ENCODE data around the gene RAP1GAP.

RAP1GAP gene

GRCh38 chr1:21607549-21608529 lies 61.3 kb downstream of the RAP1GAP start:
- DNase-seq = no peak

GRCh38 chr1:21605964-21606705 lies 63.0 kb downstream of the RAP1GAP start:
- no peak for DNase-seq

DNA sequence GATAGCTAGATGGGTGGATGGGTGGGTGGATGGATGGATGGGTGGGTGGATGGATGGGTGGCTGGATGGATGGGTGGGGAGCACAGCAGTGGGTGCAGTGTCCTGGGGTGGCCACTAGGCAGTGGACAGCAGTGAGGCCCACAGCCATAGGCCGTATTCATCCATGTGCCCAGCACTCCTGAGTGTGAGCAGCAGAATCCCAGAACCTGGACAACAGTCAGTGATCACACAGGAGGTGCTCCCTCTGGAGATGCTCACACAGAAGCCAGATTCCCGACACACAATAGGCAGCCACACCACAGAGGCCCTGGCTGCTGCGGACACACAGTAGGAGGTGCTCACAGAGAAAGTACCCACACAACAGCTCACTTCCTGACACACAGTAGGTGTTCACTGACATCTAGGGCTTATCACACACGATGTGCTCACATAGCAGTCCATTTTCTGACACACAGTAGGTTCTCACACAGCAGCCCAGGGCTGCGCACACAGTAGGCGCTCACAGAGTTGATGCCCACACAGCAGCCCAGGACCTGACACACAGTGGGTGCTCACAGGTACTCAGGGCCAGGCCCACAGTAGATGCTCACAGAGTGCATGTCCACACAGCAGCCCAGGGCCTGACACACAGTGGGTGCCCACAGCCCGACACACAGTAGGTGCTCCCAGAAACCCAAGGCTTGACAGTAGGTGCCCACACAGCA lies 64.0 kb downstream of the RAP1GAP start:
- DNase-seq = no peak

GRCh38 chr1:21604208-21604957 lies 64.8 kb downstream of the RAP1GAP start:
- DNase-seq = no peak

- DNase-seq = no peak
Observed at GRCh38 chr1:21603177-21604138, 65.7 kb downstream of the RAP1GAP start.

DNA sequence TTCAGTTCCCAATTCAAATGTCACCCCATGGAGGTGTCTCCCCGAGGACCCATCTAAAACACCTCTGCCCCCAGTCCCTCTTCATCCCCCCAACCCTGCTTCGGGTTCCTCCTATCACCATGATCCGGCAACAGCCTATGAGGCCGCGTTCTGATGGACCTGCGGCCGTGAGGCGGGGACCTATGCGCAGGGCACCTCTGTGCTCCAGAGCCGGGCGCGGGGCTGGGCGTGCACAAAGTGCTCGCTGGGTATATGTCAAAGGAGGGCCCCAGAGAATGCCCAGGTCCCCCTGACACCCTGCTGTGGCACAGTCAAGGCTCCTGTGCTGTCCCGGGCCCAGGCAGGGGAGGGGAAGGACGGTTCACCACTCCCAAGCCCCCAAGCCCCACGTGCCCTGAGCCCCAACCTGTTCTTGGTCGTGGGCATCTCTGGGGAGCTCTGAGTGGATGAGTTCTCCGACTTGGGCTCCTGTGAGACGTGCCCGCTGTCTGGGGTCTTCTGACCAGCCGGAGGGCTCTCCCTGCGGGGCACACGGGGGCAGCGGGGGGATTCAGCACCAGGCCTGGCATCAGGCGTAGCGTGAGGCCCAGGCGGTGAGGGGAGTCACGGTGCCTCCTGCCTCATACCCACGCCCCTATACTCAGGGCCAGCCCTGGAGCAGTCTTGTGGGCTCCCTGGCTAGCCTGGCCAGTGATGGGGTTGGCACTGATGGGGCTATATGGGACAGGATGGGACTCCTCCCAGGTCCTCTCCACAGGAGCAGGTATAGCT lies 67.7 kb downstream of the RAP1GAP start:
- DNase-seq = no peak

DNA sequence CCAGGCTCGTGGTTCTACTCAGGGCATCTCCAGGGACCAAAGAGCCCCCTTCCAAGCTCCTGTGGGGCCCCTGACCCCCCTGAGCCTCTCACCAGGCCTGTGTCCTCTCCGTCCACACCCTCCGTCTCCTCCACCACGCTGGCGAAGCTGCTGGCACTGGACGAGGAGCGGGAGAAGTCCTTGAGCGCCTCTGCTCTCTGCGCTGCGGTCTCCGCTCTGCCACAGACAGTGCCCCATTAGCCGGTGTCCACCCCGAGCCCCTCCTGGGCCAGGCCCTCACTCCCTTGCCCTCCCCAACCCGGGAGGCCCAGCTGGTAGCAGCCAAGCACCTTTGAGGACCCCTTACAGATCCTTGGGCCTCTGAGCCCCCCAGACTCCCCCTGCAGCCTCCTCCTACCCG lies 69.8 kb downstream of the RAP1GAP start:
- no peak for DNase-seq

GRCh38 chr1:21598904-21599303 lies 70.3 kb downstream of the RAP1GAP start:
- DNase-seq = no peak

- DNase-seq = no peak
Observed at GRCh38 chr1:21598417-21598816, 70.7 kb downstream of the RAP1GAP start.

- no peak for DNase-seq
Observed at GRCh38 chr1:21597753-21598152, 71.4 kb downstream of the RAP1GAP start.

DNA sequence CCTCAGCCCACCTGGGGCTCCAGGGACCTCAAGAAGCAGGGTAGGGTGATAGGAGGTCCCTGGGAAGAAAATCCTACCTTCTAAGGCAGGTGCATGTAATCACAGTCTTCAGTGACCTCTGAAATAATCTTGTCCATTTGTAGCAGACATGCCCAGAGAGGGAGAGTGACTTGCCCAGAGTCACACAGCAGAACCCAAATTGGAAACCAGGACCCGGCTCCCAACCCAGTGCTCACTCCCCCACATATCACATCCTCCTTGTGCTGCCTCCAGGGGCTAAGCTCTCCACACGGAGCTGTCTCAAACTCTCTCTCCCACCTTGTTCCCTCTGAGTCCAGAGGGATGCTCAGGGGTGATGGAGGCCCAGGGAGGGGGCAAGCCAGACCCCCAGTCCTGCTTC lies 72.5 kb downstream of the RAP1GAP start:
- DNase-seq = no peak

DNA sequence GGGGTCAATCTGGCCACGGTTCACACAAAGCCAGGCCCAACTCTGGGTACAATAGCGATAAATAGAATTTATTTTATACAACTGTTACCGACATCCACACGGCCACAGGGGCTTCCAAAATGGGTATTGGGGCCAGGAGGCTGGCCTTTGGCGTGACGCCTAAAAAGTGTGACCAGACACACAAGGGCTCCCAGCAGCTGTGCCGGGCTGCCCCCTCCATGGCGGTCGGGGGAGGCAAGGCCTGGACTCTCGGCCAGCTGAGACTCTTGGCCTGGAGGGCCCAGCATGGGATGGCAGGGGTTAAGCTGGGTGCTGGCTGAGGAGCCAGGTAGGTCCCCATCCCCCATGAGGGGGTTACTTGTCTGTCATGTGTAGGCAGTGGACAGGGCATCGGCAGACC lies 73.0 kb downstream of the RAP1GAP start:
- DNase-seq = no peak

DNA sequence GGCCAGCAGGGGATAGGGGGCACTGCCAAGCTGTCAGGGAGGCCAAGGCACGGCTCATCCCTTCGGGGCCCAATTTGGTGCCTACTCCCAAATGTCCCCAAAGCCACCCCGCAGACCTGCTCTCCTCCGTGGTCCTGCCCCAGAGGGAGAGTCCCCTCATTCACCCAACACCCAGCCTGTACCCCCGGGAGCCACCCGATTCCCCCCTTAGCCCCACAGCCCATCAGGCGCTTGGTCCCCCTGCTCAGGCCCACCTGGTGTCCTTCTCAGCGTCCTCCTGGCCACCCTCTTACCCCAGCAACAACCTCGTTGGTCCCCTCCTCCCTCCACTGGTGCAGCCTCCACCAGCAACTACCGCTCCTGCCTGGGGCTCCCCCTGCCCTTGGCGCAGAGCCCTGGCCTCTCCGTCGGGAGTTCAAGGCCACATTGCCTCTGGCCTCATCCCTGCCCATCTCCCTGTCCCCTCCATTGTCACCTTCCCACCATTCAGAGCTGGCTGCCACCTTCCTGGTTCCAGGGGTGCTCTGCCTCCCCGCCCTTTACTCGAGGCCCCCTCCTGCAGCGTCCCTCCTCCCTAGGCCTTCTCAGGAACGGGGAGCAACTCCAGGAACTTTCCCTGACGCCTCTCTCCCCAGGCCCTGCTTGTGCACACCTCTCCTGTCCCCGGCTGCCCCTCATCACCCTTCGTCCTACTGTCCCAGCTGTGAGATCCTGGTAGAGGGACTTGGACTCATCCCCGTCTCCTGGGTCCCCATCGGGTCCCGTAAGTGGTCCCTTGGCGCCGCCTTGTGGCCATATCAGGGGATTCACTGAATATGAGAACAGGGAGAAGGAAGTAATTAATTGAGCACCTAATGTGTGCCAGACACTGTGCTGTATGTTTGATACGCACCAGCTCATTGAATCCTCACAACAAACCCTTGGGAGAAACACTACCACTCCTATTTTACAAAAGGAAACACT lies 73.9 kb downstream of the RAP1GAP start:
- DNase-seq = no peak

- no peak for DNase-seq
Observed at GRCh38 chr1:21594501-21594900, 74.7 kb downstream of the RAP1GAP start.

DNA sequence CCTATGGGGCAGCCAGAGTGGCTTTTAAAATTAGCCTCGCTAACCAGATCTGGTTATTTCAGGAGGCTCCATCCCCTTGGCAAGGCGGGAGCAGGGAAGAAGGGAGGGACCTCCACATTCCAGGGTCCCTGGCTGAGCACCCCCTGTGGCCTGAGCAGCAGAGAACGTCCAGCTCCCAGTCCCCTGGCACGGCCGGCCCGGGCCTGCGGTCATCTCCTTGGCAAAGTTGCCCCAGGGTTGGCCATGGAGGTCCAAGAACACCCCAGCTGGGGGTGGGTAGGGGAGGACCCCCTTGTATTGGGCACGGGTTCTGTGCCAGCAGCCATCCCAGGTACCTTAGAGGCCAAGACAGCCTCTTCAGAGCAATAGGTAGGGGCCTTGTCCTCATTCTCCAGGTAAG lies 75.9 kb downstream of the RAP1GAP start:
- DNase-seq = no peak

DNA sequence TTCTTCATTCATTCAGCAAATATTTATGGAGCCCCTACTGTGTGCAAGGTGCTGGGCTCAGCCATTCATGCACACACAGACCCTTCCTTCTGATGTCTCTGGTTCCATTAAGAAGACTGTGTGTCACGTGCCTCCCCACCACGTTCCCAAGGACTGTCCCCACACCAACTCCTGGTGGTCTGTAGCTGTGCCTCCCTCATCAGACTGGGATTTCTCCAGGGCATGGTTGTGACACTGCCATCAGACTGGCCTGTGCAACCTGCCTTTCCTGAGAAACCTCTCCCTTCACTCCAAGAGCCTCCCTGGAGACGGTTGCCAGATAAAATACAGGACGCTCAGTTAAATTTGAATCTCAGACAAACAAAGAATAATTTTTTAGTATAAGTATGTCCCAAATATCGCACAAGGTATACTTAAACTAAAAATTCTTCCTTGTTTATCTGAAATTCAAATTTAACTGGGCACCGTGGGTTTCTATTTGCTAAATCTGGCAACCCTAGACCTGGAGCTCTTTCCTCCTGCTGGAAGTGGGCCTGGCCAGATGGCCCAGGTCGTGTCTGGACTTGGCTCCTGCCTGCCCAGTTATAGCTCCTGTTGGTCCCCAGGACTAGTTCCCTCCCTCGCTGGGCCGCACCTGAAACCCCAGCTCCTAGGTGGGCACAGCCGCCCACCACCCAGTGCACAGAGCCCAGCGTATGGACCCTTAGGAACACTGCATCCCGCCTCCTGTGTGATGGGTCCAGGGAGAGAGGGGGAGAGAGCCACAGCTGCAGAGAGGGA lies 76.9 kb downstream of the RAP1GAP start:
- no peak for DNase-seq

DNA sequence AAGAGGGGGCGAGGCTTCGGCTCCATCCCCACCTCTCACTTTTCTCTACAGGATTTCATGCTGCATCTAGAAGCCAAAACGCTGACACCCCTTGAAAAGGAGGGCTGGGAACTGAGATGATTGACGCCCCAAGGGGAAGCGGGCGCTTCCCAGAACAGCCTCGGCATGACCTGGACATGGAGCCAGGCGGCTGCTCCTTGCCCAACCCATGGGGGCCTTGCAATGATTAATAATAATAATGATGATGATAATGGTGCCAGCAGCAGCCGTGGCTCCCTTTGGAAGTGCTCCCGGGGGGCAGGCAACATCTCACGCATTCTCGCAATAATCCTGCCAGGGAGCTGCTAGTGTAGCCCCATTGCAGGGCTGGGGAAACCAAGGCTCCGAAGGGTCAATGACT lies 78.2 kb downstream of the RAP1GAP start:
- no peak for DNase-seq

DNA sequence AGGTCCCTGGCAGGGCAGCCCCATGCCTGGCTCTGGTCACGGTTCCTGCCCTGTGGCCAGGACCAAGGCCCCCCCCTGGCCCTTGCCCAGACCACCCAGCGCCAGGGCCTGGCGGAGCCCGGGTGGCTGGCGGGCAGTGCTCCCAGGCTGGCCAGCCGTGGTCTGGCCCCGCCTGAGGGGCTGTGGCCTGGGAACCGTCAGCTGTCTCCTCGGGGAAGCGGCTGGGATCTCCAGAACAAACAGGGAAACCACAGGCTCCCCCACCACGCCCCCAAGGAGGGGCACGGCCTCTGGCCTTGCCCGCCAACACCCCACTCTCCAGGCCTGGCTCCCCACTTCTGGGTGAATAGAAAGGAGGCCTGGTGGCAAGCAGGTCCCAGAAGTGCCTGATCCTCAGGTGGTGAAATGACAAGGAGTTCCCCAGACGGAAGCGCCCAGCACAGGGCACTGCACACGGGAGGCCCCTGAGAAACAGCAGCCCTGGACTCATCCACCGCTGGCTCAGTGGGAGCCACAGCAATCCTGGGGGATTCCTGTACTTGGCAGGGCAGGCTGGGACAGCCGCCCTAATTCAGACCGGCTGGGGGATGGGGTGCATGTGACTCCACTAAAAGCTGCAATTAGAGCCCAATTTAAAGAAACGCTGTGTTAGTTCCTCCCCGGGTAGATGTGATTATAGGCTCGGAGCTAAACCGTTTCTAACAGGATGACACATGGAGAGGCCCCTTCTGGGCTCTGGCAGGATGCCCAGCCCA lies 78.9 kb downstream of the RAP1GAP start:
- no peak for DNase-seq

All from GDM1 (cell line).